Measurements from ENCODE around the gene KRT80. TPM values are rescaled to one million over a fixed set of nuclear protein-coding genes. Genes with fewer than 3 reads are reported as not detected.

Gene KRT80
- total and polyA plus RNA-seq, 2 donors from 2014 or later = 1.0 to 12.3 TPM

DNA sequence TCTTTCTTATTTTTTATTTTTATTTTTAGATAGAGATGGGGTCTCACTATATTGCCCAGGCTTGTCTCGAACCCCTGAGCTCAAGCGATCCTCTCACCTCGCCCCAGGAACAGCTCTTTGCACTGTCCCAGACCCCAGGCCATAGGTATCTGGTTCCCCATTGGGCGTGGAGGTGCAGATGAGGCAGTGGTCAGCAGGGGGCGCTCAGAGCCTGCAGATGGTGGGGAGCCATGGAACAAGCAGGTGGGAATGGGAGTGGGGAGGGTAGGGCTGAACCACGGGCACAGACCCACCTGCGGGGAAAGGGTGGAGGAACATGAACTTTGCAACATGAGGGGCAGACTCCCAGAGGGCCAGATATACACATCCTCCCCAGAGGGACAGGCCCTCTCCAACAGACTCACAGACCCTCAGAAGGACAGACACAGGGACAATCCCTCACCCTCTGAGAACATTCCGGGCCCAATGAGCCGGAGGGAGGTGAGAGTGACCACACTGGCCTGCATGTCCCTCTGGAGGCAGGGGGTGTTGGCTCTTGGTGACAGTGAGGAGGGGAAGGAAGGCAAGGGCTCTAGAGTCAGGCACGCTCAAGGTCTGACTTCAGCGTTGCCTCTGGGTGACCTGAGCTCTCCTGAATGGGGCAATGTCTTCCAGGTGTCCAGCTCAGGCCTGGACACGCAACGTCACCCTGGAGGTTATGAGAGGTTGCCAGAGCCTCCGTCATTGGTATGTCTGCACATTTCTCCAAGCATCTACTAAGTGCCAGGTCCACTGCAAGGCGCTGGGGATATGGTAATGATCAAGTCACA, 34.9 kb downstream of the KRT80 start:
- Histone ChIP-seq H3K4me1 (ENCODE audit: control insufficient read depth in 2 of 3, insufficient read depth in 2 of 3, low read depth in 1 of 3, low read length in 3 of 3) (peaks cover 0 to 4% (median 0%) of the 10 kb centered on the region in 3 donors), H3K9me3 (ENCODE audit: control insufficient read depth in 2 of 3, insufficient read depth in 1 of 3, low read length in 3 of 3) (no peaks in the 10 kb centered on the region), H3K27ac (ENCODE audit: low read depth in 2 of 2, low read length in 2 of 2) (no peak overlapping the region), H3K27me3 (ENCODE audit: control insufficient read depth, insufficient read depth, low read length) (no peaks in the 10 kb centered on the region), H3K9ac (ENCODE audit: low read length in 3 of 3) (no peak overlapping the region), H3K4me3 (ENCODE audit: low read length in 3 of 3) (no peak overlapping the region), H3K36me3 (ENCODE audit: control insufficient read depth in 2 of 3, insufficient read depth in 3 of 3, low read length in 3 of 3) (no peaks in the 10 kb centered on the region)
- DNase-seq (peak; percentile 76 to 90 (median 85)), FAIRE-seq (no peak)
- intact Hi-C loops (cut with DNase I) = loop anchor here (5.0 to 10.0 kb wide), 2 partner anchors 170 to 718 kb away; no protein-coding TSS in a partner anchor
- TF ChIP-seq, protein P1, sequence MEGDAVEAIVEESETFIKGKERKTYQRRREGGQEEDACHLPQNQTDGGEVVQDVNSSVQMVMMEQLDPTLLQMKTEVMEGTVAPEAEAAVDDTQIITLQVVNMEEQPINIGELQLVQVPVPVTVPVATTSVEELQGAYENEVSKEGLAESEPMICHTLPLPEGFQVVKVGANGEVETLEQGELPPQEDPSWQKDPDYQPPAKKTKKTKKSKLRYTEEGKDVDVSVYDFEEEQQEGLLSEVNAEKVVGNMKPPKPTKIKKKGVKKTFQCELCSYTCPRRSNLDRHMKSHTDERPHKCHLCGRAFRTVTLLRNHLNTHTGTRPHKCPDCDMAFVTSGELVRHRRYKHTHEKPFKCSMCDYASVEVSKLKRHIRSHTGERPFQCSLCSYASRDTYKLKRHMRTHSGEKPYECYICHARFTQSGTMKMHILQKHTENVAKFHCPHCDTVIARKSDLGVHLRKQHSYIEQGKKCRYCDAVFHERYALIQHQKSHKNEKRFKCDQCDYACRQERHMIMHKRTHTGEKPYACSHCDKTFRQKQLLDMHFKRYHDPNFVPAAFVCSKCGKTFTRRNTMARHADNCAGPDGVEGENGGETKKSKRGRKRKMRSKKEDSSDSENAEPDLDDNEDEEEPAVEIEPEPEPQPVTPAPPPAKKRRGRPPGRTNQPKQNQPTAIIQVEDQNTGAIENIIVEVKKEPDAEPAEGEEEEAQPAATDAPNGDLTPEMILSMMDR (IDR thresholded peaks at IDR 0.05; ENCODE audit: borderline replicate concordance, extremely low read depth, insufficient read depth) = peak; percentile 98

GRCh38 chr12:52156311-52156710, 35.5 kb downstream of the KRT80 start:
- TF ChIP-seq, protein P1 (IDR thresholded peaks at IDR 0.05; ENCODE audit: borderline replicate concordance, extremely low read depth, insufficient read depth) = no peak
- peaks cover 0 to 7% (median 0%) of the 10 kb centered on the region in 3 donors for H3K4me1 ChIP-seq (ENCODE audit: control insufficient read depth in 2 of 3, insufficient read depth in 2 of 3, low read depth in 1 of 3, low read length in 3 of 3)
- no peak overlapping the region for H3K4me3 ChIP-seq (ENCODE audit: low read length in 3 of 3)
- H3K27me3 ChIP-seq (ENCODE audit: control insufficient read depth, insufficient read depth, low read length) = no peaks in the 10 kb centered on the region
- DNase-seq = no peak
- no peak for FAIRE-seq
- no peak overlapping the region for H3K9ac ChIP-seq (ENCODE audit: low read length in 3 of 3)
- H3K36me3 ChIP-seq (ENCODE audit: control insufficient read depth in 2 of 3, insufficient read depth in 3 of 3, low read length in 3 of 3) = no peaks in the 10 kb centered on the region
- intact Hi-C loops (cut with DNase I) = loop anchor here (5.0 to 10.0 kb wide), 2 partner anchors 171 to 718 kb away; no protein-coding TSS in a partner anchor
- H3K9me3 ChIP-seq (ENCODE audit: control insufficient read depth in 2 of 3, insufficient read depth in 1 of 3, low read length in 3 of 3) = no peaks in the 10 kb centered on the region
- H3K27ac ChIP-seq (ENCODE audit: low read depth in 2 of 2, low read length in 2 of 2) = no peak overlapping the region

- DNase-seq = no peak
- Histone ChIP-seq H3K36me3 (ENCODE audit: control insufficient read depth in 2 of 3, insufficient read depth in 3 of 3, low read length in 3 of 3) (no peaks in the 10 kb centered on the region), H3K27me3 (ENCODE audit: control insufficient read depth, insufficient read depth, low read length) (no peaks in the 10 kb centered on the region), H3K9ac (ENCODE audit: low read length in 3 of 3) (no peak overlapping the region), H3K27ac (ENCODE audit: low read depth in 2 of 2, low read length in 2 of 2) (no peak overlapping the region), H3K4me1 (ENCODE audit: control insufficient read depth in 2 of 3, insufficient read depth in 2 of 3, low read depth in 1 of 3, low read length in 3 of 3) (peaks cover 0 to 7% (median 0%) of the 10 kb centered on the region in 3 donors), H3K4me3 (ENCODE audit: low read length in 3 of 3) (no peak overlapping the region), H3K9me3 (ENCODE audit: control insufficient read depth in 2 of 3, insufficient read depth in 1 of 3, low read length in 3 of 3) (no peaks in the 10 kb centered on the region)
- intact Hi-C loops (cut with DNase I) = loop anchor here (5.0 to 10.0 kb wide), 2 partner anchors 172 to 720 kb away; no protein-coding TSS in a partner anchor
- TF ChIP-seq, protein P1 (IDR thresholded peaks at IDR 0.05; ENCODE audit: borderline replicate concordance, extremely low read depth, insufficient read depth) = no peak
- no peak for FAIRE-seq
These were observed 36.6 kb downstream of the KRT80 start for GRCh38 chr12:52155048-52155868.
